GM18868 (cell line): ENCODE data around the gene STIM1.

ENCODE experiments used
- ATAC-seq: cut with Tn5 transposase; IDR thresholded peaks from one replicate; pipeline ENCODE4 v1.9.1; 2021; ENCODE audit warnings: mild to moderate bottlenecking, moderate library complexity; ENCODE audit not compliant: unreplicated experiment

The STIM1 gene

GRCh38 chr11:4061700-4062099, 206.2 kb downstream of the STIM1 start:
- ATAC-seq, result no peak

GRCh38 chr11:4063348-4063747, 207.9 kb downstream of the STIM1 start:
- ATAC-seq, result no peak

GRCh38 chr11:4064278-4064955, 209.0 kb downstream of the STIM1 start:
- no peak for ATAC-seq

- no peak for ATAC-seq
Measured at GRCh38 chr11:4065086-4065485, 209.6 kb downstream of the STIM1 start.

GRCh38 chr11:4065601-4066377, 210.3 kb downstream of the STIM1 start:
- ATAC-seq, result no peak

GRCh38 chr11:4066910-4067309, 211.4 kb downstream of the STIM1 start:
- no peak for ATAC-seq

GRCh38 chr11:4068962-4069361, 213.5 kb downstream of the STIM1 start:
- no peak for ATAC-seq

GRCh38 chr11:4071325-4071724, 215.9 kb downstream of the STIM1 start:
- ATAC-seq, result no peak

GRCh38 chr11:4071914-4072313, 216.4 kb downstream of the STIM1 start:
- ATAC-seq, result no peak

- ATAC-seq, result no peak
Measured at GRCh38 chr11:4072668-4073285, 217.3 kb downstream of the STIM1 start.

- no peak for ATAC-seq
Measured at GRCh38 chr11:4074266-4074665, 218.8 kb downstream of the STIM1 start.

GRCh38 chr11:4076774-4077173, 221.3 kb downstream of the STIM1 start:
- ATAC-seq, result no peak

GRCh38 chr11:4083198-4083597, 227.7 kb downstream of the STIM1 start:
- ATAC-seq, result no peak

- no peak for ATAC-seq
Measured at GRCh38 chr11:4084406-4085125, 229.1 kb downstream of the STIM1 start.

GRCh38 chr11:4085575-4085974, 230.1 kb downstream of the STIM1 start:
- ATAC-seq, result no peak

- no peak for ATAC-seq
Measured at GRCh38 chr11:4086575-4087353, 231.3 kb downstream of the STIM1 start.

GRCh38 chr11:4087551-4087950, 232.1 kb downstream of the STIM1 start:
- no peak for ATAC-seq

- ATAC-seq, result no peak
Measured at GRCh38 chr11:4090258-4090657, 234.8 kb downstream of the STIM1 start.

GRCh38 chr11:4092026-4092425, 236.6 kb downstream of the STIM1 start:
- ATAC-seq, result no peak

GRCh38 chr11:4093519-4094347, 238.3 kb downstream of the STIM1 start:
- no peak for ATAC-seq
